Neural cell (in vitro differentiated cells): ENCODE measurements around the gene PMF1. TPM values are rescaled to one million over a fixed set of nuclear protein-coding genes. Genes with fewer than 3 reads are reported as not detected.

Experiments used
- H2AFZ ChIP-seq: fragments of 200-600, 300-800 bp; sonication (generic), shearing (Covaris generic); 2 replicates; pipeline ENCODE4 v1.6.0; 2014; ENCODE audit warnings: low read depth, mild to moderate bottlenecking, antibody characterized with exemption, low read length, moderate library complexity
- H3F3A ChIP-seq: fragments of 200-600 bp; shearing (Covaris generic); 2 replicates; pipeline ENCODE4 v1.6.1; 2016; ENCODE audit warnings: mild to moderate bottlenecking, moderate library complexity, mixed read lengths, antibody characterized with exemption, low read length; ENCODE audit not compliant: insufficient read depth, poor library complexity, severe bottlenecking
- H3K27ac ChIP-seq: fragments of 200-600, 300-800 bp; sonication (generic), shearing (Covaris generic); 2 replicates; pipeline ENCODE4 v1.5.1; 2014; ENCODE audit warnings: mild to moderate bottlenecking, low read length, moderate library complexity
- H3K27me3 ChIP-seq: fragments of 300-800, 200-600 bp; sonication (generic), shearing (Covaris generic); 2 replicates; pipeline ENCODE4 v1.6.0; 2014; ENCODE audit warnings: mild to moderate bottlenecking, low read depth, low read length, moderate library complexity; ENCODE audit not compliant: insufficient read depth
- H3K36me3 ChIP-seq: fragments of 300-800, 200-600 bp; sonication (generic), shearing (Covaris generic); 2 replicates; pipeline ENCODE4 v1.5.1; 2014; ENCODE audit warnings: mild to moderate bottlenecking, antibody characterized with exemption, low read length, moderate library complexity; ENCODE audit not compliant: insufficient read depth
- H3K4me2 ChIP-seq: fragments of 300-800, 200-600 bp; sonication (generic), shearing (Covaris generic); 2 replicates; pipeline ENCODE4 v1.6.0; 2014; ENCODE audit warnings: mild to moderate bottlenecking, low read length
- H3K4me3 ChIP-seq: fragments of 300-800, 200-600 bp; sonication (generic), shearing (Covaris generic); 2 replicates; pipeline ENCODE4 v1.5.1; 2014; ENCODE audit warnings: mild to moderate bottlenecking, low read length, moderate library complexity
- H3K79me2 ChIP-seq: fragments of 200-600 bp; shearing (Covaris generic); replicated peaks from 2 replicates; pipeline ENCODE4 v1.6.0; 2014; ENCODE audit warnings: mild to moderate bottlenecking, low read length, moderate library complexity; ENCODE audit not compliant: insufficient read depth
- H3K9ac ChIP-seq: fragments of 300-800, 200-600 bp; sonication (generic), shearing (Covaris generic); 2 replicates; pipeline ENCODE4 v1.6.1; 2016; ENCODE audit warnings: mild to moderate bottlenecking, low read length, mixed read lengths
- H3K9me2 ChIP-seq: fragments of 200-600 bp; shearing (Covaris generic); 2 replicates; pipeline ENCODE4 v1.6.1; 2016; ENCODE audit warnings: mild to moderate bottlenecking, low read length, mixed read lengths; ENCODE audit not compliant: insufficient read depth
- H3K9me3 ChIP-seq: fragments of 200-600, 300-800 bp; sonication (generic), shearing (Covaris generic); 2 replicates; pipeline ENCODE4 v1.6.1; 2016; ENCODE audit warnings: mild to moderate bottlenecking, mixed run types, low read length, moderate library complexity, mixed read lengths
- H4K20me1 ChIP-seq: fragments of 200-600 bp; shearing (Covaris generic); 2 replicates; pipeline ENCODE4 v1.6.1; 2016; ENCODE audit warnings: mild to moderate bottlenecking, mixed run types; ENCODE audit not compliant: insufficient read depth
- EP300 ChIP-seq: fragments of 450-650 bp; conservative IDR thresholded peaks from 2 replicates; pipeline ENCODE4 v1.6.1; 2014; ENCODE audit warnings: antibody characterized with exemption, mild to moderate bottlenecking, moderate library complexity; ENCODE audit not compliant: poor library complexity, severe bottlenecking
- EZH2 ChIP-seq: fragments of 200-600, 300-800 bp; shearing (Covaris generic), sonication (generic); IDR thresholded peaks from 2 replicates; pipeline ENCODE4 v1.6.1; 2014; ENCODE audit warnings: antibody characterized with exemption, low read length, borderline replicate concordance, mild to moderate bottlenecking; ENCODE audit not compliant: insufficient read depth, poor library complexity, severe bottlenecking
- MXI1 ChIP-seq: fragments of 450-650 bp; conservative IDR thresholded peaks from 2 replicates; pipeline ENCODE4 v1.6.1; 2014; ENCODE audit warnings: antibody characterized with exemption, mild to moderate bottlenecking; ENCODE audit not compliant: poor library complexity, severe bottlenecking
- POLR2AphosphoS5 ChIP-seq: IDR thresholded peaks from 2 replicates; pipeline ENCODE4 v1.6.1; 2012
- RAD21 ChIP-seq: fragments of 450-650 bp; conservative IDR thresholded peaks from 2 replicates; pipeline ENCODE4 v1.6.1; 2014; ENCODE audit warnings: antibody characterized with exemption, mild to moderate bottlenecking, moderate library complexity
- SMC3 ChIP-seq: fragments of 450-650 bp; conservative IDR thresholded peaks from 2 replicates; pipeline ENCODE4 v1.6.1; 2014; ENCODE audit warnings: antibody characterized with exemption, mild to moderate bottlenecking, moderate library complexity; ENCODE audit not compliant: poor library complexity
- TAF1 ChIP-seq: IDR thresholded peaks from 2 replicates; pipeline ENCODE4 v1.6.1; 2012; ENCODE audit warnings: low read depth
- polyA plus RNA-seq: library from polyadenylated mRNA; depleted of rRNA; stranded (reverse); fragments of >200 nt; gene quantifications from 2 replicates; pipeline ENCODE4 v1.2.3, GENCODE V29; 2014
- TF ChIP-seq, protein P1 (sequence below): IDR thresholded peaks from 2 replicates; pipeline ENCODE4 v1.6.1; 2012; ENCODE audit warnings: borderline replicate concordance
- TF ChIP-seq, protein P2 (sequence below): fragments of 450-650 bp; IDR thresholded peaks from 2 replicates; pipeline ENCODE4 v1.5.1; 2014; ENCODE audit warnings: antibody characterized with exemption, mild to moderate bottlenecking, moderate library complexity; ENCODE audit not compliant: poor library complexity, severe bottlenecking

PMF1 gene
- polyA plus RNA-seq, 1 donor from 2014 or later, result 97.0 TPM

DNA sequence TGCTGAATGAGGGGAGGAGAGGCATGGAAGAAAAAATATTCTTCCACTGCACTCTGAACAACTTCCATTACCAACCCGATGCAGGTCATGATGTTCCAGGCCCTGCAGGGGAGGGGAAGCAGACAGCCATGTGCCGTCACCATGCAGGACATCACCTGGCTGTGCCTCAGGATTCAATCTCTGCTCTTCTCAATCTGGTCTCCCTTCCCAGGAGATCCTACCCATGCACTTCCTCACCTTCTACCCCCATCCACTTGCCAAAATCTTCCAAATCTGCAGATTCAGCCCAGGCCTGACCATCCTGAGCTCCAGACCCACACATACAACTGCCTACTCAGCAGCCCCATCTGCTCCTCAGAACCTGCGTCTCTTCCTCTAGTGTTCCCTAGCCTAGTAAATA lies 40.8 kb downstream of the PMF1 start:
- H3K9me3 ChIP-seq, result no peaks in the 10 kb centered on the region
- H3K4me3 ChIP-seq, result no peak overlapping the region
- no peak overlapping the region for H2AFZ ChIP-seq
- H3K4me2 ChIP-seq, result no peak overlapping the region
- no peaks in the 10 kb centered on the region for H3K9me2 ChIP-seq
- H3K36me3 ChIP-seq, result no peaks in the 10 kb centered on the region
- no peaks in the 10 kb centered on the region for H3K79me2 ChIP-seq
- no peak for TF ChIP-seq EP300
- TF ChIP-seq RAD21, result no peak
- TF ChIP-seq MXI1, result no peak
- TF ChIP-seq EZH2, result no peak
- TF ChIP-seq TAF1, result no peak
- TF ChIP-seq, protein P1, sequence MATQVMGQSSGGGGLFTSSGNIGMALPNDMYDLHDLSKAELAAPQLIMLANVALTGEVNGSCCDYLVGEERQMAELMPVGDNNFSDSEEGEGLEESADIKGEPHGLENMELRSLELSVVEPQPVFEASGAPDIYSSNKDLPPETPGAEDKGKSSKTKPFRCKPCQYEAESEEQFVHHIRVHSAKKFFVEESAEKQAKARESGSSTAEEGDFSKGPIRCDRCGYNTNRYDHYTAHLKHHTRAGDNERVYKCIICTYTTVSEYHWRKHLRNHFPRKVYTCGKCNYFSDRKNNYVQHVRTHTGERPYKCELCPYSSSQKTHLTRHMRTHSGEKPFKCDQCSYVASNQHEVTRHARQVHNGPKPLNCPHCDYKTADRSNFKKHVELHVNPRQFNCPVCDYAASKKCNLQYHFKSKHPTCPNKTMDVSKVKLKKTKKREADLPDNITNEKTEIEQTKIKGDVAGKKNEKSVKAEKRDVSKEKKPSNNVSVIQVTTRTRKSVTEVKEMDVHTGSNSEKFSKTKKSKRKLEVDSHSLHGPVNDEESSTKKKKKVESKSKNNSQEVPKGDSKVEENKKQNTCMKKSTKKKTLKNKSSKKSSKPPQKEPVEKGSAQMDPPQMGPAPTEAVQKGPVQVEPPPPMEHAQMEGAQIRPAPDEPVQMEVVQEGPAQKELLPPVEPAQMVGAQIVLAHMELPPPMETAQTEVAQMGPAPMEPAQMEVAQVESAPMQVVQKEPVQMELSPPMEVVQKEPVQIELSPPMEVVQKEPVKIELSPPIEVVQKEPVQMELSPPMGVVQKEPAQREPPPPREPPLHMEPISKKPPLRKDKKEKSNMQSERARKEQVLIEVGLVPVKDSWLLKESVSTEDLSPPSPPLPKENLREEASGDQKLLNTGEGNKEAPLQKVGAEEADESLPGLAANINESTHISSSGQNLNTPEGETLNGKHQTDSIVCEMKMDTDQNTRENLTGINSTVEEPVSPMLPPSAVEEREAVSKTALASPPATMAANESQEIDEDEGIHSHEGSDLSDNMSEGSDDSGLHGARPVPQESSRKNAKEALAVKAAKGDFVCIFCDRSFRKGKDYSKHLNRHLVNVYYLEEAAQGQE, result no peak
- TF ChIP-seq POLR2AphosphoS5, result no peak
- TF ChIP-seq SMC3, result no peak
- TF ChIP-seq, protein P2, sequence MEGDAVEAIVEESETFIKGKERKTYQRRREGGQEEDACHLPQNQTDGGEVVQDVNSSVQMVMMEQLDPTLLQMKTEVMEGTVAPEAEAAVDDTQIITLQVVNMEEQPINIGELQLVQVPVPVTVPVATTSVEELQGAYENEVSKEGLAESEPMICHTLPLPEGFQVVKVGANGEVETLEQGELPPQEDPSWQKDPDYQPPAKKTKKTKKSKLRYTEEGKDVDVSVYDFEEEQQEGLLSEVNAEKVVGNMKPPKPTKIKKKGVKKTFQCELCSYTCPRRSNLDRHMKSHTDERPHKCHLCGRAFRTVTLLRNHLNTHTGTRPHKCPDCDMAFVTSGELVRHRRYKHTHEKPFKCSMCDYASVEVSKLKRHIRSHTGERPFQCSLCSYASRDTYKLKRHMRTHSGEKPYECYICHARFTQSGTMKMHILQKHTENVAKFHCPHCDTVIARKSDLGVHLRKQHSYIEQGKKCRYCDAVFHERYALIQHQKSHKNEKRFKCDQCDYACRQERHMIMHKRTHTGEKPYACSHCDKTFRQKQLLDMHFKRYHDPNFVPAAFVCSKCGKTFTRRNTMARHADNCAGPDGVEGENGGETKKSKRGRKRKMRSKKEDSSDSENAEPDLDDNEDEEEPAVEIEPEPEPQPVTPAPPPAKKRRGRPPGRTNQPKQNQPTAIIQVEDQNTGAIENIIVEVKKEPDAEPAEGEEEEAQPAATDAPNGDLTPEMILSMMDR, result no peak
- H4K20me1 ChIP-seq, result no peaks in the 10 kb centered on the region
- no peak overlapping the region for H3K27ac ChIP-seq
- H3K27me3 ChIP-seq, result no peaks in the 10 kb centered on the region
- no peaks in the 10 kb centered on the region for H3F3A ChIP-seq
- no peak overlapping the region for H3K9ac ChIP-seq

DNA sequence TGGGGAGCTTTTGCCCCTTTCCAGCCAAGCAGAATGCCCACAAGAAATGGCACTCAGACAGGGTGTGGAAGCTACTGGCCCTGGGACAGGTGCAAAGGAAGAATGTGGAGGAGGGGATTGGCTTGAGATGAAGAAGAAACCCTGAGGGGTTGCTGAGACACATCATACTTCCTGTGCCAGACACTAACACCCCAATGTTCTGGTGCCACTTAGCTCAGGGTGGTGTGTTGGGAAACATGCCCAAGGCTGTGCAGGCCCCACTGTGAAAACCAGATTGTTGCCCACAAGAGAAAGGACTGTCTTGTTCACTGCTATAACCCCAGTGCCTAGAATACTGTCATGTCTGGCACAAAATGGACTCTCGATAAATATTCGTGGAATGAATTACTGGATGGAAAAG lies 44.9 kb downstream of the PMF1 start:
- no peaks in the 10 kb centered on the region for H3K36me3 ChIP-seq
- no peaks in the 10 kb centered on the region for H3F3A ChIP-seq
- no peak overlapping the region for H3K4me3 ChIP-seq
- no peaks in the 10 kb centered on the region for H3K79me2 ChIP-seq
- H3K4me2 ChIP-seq, result no peak overlapping the region
- no peaks in the 10 kb centered on the region for H3K27me3 ChIP-seq
- H3K9ac ChIP-seq, result no peak overlapping the region
- no peaks in the 10 kb centered on the region for H3K9me2 ChIP-seq
- H3K27ac ChIP-seq, result no peak overlapping the region
- no peak for TF ChIP-seq EP300
- no peak for TF ChIP-seq EZH2
- no peak for TF ChIP-seq TAF1
- TF ChIP-seq SMC3, result no peak
- H2AFZ ChIP-seq, result no peak overlapping the region
- no peaks in the 10 kb centered on the region for H4K20me1 ChIP-seq
- no peaks in the 10 kb centered on the region for H3K9me3 ChIP-seq

DNA sequence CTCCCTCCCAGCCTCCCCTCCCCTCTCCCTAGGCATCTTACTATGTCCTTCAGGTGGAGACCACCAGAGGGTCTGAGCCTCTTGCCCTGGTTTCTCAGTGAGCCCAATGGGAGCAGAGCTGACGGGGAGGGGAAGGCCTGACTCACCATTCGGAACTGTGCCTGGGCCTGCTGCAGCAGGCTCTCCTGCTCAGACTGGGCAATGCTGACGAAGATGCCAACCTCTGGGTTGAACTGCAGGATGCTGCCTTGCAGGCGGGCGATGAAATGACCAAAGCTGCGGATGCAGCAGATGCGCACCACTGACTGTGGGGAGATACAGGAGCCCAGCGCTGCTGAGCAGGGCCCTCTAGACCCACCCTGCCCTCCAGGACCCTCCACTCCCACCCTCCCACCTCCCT lies 46.1 kb downstream of the PMF1 start:
- H3K79me2 ChIP-seq, result no peaks in the 10 kb centered on the region
- H3K9ac ChIP-seq, result no peak overlapping the region
- H3K4me3 ChIP-seq, result no peak overlapping the region
- no peak overlapping the region for H2AFZ ChIP-seq
- no peaks in the 10 kb centered on the region for H3K9me3 ChIP-seq
- TF ChIP-seq, protein P1, result no peak
- TF ChIP-seq, protein P2, result no peak
- TF ChIP-seq MXI1, result no peak
- TF ChIP-seq EZH2, result no peak
- TF ChIP-seq POLR2AphosphoS5, result no peak
- no peak for TF ChIP-seq TAF1
- no peak for TF ChIP-seq SMC3
- no peak for TF ChIP-seq RAD21
- no peak for TF ChIP-seq EP300
- no peak overlapping the region for H3K4me2 ChIP-seq
- H3K27me3 ChIP-seq, result no peaks in the 10 kb centered on the region
- H3K36me3 ChIP-seq, result no peaks in the 10 kb centered on the region
- no peak overlapping the region for H3K27ac ChIP-seq
- H3F3A ChIP-seq, result no peaks in the 10 kb centered on the region
- H3K9me2 ChIP-seq, result no peaks in the 10 kb centered on the region
- H4K20me1 ChIP-seq, result no peaks in the 10 kb centered on the region
